K562 (cell line): Measurements from ENCODE around the gene HAPSTR1. TPM values are rescaled to one million over a fixed set of nuclear protein-coding genes. Genes with fewer than 3 reads are reported as not detected.
"Not testable (repeated sequence)": the region's sequence is repeated elsewhere in the genome, so short reads cannot be mapped to it uniquely, and the experiment has no call there.

Experiments
- CEBPG ChIP-seq, 3 experiments: fragments of 200-800 bp in 1 of 3; sonication (Bioruptor generic) in 1 of 3; sonication (generic) in 1 of 3; formaldehyde crosslinking in 1 of 3; IDR thresholded peaks in 2 of 3; conservative IDR thresholded peaks in 1 of 3; 2 replicates each; pipeline versions ENCODE4 v1.6.1 to v1.8.0; 2016 to 2022; ENCODE audit warnings: missing compliant biosample characterization in 2 of 3, missing genetic modification characterization in 2 of 3, mild to moderate bottlenecking in 1 of 3, missing genetic modification reagents in 1 of 3
- CSDE1 ChIP-seq, 2 experiments: fragments of 450-650 bp; IDR thresholded peaks; 2 replicates each; pipeline ENCODE4 v1.6.1; 2016; ENCODE audit warnings: mild to moderate bottlenecking in 1 of 2
- DDX20 ChIP-seq: fragments of 450-650 bp; IDR thresholded peaks from 2 replicates; pipeline ENCODE4 v1.6.1; 2016; ENCODE audit warnings: missing genetic modification characterization, low read depth, mild to moderate bottlenecking, missing compliant biosample characterization, moderate library complexity
- FOXM1 ChIP-seq, 2 experiments: fragments of 450-650 bp in 1 of 2; sonication (generic) in 1 of 2; formaldehyde crosslinking in 1 of 2; IDR thresholded peaks; 2 replicates each; pipeline versions ENCODE4 v1.6.1 to v1.9.0; 2017 to 2022; ENCODE audit warnings: low read depth in 2 of 2, mild to moderate bottlenecking in 2 of 2, missing genetic modification reagents in 1 of 2, moderate library complexity in 1 of 2
- HINFP ChIP-seq: fragments of 450-650 bp; conservative IDR thresholded peaks from 2 replicates; pipeline ENCODE4 v1.6.1; 2016; ENCODE audit warnings: missing genetic modification characterization, low read depth, mild to moderate bottlenecking, control low read depth, missing compliant biosample characterization
- HIVEP1 ChIP-seq: fragments of 250-450 bp; sonication (Bioruptor Pico); IDR thresholded peaks from 2 replicates; pipeline ENCODE4 v1.4.0; 2020; ENCODE audit warnings: mild to moderate bottlenecking
- ID3 ChIP-seq, 2 experiments: fragments of 250-450 bp in 1 of 2; fragments of 450-650 bp in 1 of 2; sonication (Bioruptor Pico) in 1 of 2; IDR thresholded peaks; 2 replicates each; pipeline versions ENCODE4 v1.6.1 to v1.8.0; 2016 to 2021; ENCODE audit warnings: mild to moderate bottlenecking in 2 of 2, moderate library complexity in 2 of 2, missing compliant biosample characterization in 1 of 2, missing genetic modification characterization in 1 of 2
- ILK ChIP-seq: fragments of 450-650 bp; IDR thresholded peaks from 2 replicates; pipeline ENCODE4 v1.6.1; 2016; ENCODE audit warnings: missing genetic modification characterization, low read depth, mild to moderate bottlenecking, missing compliant biosample characterization, moderate library complexity, borderline replicate concordance
- JUN ChIP-seq, 2 experiments: sonication (generic) in 1 of 2; formaldehyde crosslinking in 1 of 2; IDR thresholded peaks; 2 replicates each; pipeline versions ENCODE4 v1.6.1 to v1.8.0; 2012 to 2022; ENCODE audit warnings: borderline replicate concordance in 2 of 2, mild to moderate bottlenecking in 2 of 2, improper control_type of control experiment in 1 of 2, low read depth in 1 of 2, low read length in 1 of 2, missing genetic modification reagents in 1 of 2
- KDM5B ChIP-seq: fragments of 200-600 bp; sonication (generic); IDR thresholded peaks from 2 replicates; pipeline ENCODE4 v1.6.1; 2012; ENCODE audit warnings: low read depth, mild to moderate bottlenecking, moderate library complexity, low read length, control low read depth, inconsistent platforms; ENCODE audit not compliant: insufficient replicate concordance
- MTA3 ChIP-seq: fragments of 450-650 bp; formaldehyde crosslinking; IDR thresholded peaks from 2 replicates; pipeline ENCODE4 v1.6.1; 2017; ENCODE audit warnings: mild to moderate bottlenecking, borderline replicate concordance
- NR4A1 ChIP-seq, 2 experiments: fragments of 250-450 bp in 1 of 2; fragments of 450-650 bp in 1 of 2; sonication (Bioruptor Pico) in 1 of 2; IDR thresholded peaks; 2 replicates each; pipeline versions ENCODE4 v1.4.0 to v1.6.1; 2016 to 2020; ENCODE audit warnings: mild to moderate bottlenecking in 2 of 2, missing compliant biosample characterization in 1 of 2, missing genetic modification characterization in 1 of 2, moderate library complexity in 1 of 2
- PML ChIP-seq: IDR thresholded peaks from 2 replicates; pipeline ENCODE4 v1.6.1; 2012; ENCODE audit warnings: low read length, inconsistent platforms
- POLR2A ChIP-seq: fragments of 450-650 bp; conservative IDR thresholded peaks from 2 replicates; pipeline ENCODE4 v1.6.1; 2016
- PTRF ChIP-seq: fragments of 450-650 bp; IDR thresholded peaks from 2 replicates; pipeline ENCODE4 v1.6.1; 2016; ENCODE audit warnings: mild to moderate bottlenecking, missing genetic modification characterization, missing compliant biosample characterization
- RB1 ChIP-seq: fragments of 450-650 bp; IDR thresholded peaks from 2 replicates; pipeline ENCODE4 v1.6.1; 2017; ENCODE audit warnings: low read depth, mild to moderate bottlenecking
- SUPT5H ChIP-seq: fragments of 450-650 bp; IDR thresholded peaks from 2 replicates; pipeline ENCODE4 v1.6.1; 2016
- TRIM24 ChIP-seq, 2 experiments: fragments of 450-650 bp; IDR thresholded peaks; 2 replicates each; pipeline ENCODE4 v1.6.1; 2016
- ZKSCAN3 ChIP-seq: fragments of 250-450 bp; sonication (Bioruptor Pico); IDR thresholded peaks from 2 replicates; pipeline ENCODE4 v1.4.0; 2020
- ZNF143 ChIP-seq: sonication (generic); formaldehyde crosslinking; IDR thresholded peaks from 2 replicates; pipeline ENCODE4 v1.9.0; 2022; ENCODE audit warnings: mild to moderate bottlenecking, missing genetic modification reagents
- ZNF311 ChIP-seq: fragments of 250-450 bp; sonication (Bioruptor Pico); IDR thresholded peaks from 2 replicates; pipeline ENCODE4 v1.4.0; 2020; ENCODE audit warnings: mild to moderate bottlenecking, moderate library complexity
- ZNF431 ChIP-seq: sonication (generic); formaldehyde crosslinking; IDR thresholded peaks from 2 replicates; pipeline ENCODE4 v1.8.0; 2022; ENCODE audit warnings: mild to moderate bottlenecking, missing genetic modification reagents
- ZSCAN32 ChIP-seq: fragments of 450-650 bp; formaldehyde crosslinking; IDR thresholded peaks from 2 replicates; pipeline ENCODE4 v1.4.0; 2020; ENCODE audit warnings: mild to moderate bottlenecking, moderate library complexity
- polyA plus RNA-seq, 8 experiments: library from polyadenylated mRNA; depleted of rRNA in 4 of 8; stranded (reverse) in 5 of 8; unstranded in 3 of 8; fragments of >200 nt; fragmentation: Nextera tagmentation in 2 of 8; fragmentation: Illumina TruSeq in 1 of 8; extraction: Ambion mirVana in 2 of 8; extraction: Trizol in 1 of 8; gene quantifications; 2 replicates each; pipeline versions ENCODE4 v1.2.1 to v1.2.3, GENCODE V29; 2011 to 2014; ENCODE audit warnings: inconsistent platforms in 1 of 8, missing spikeins in 1 of 8
- total RNA-seq, 7 experiments: library from RNA; depleted of rRNA in 6 of 7; stranded (reverse); fragments of >200 nt in 6 of 7; fragmentation: Illumina TruSeq in 2 of 7; extraction: Trizol in 2 of 7; gene quantifications; 2 replicates each; pipeline versions ENCODE4 v1.2.1 to v1.2.3, GENCODE V29; 2011 to 2021; ENCODE audit warnings: low replicate concordance in 1 of 7

HAPSTR1 gene
- total and polyA plus RNA-seq, 9 of the 15 experiments (the other 6 are each of a cell fraction or from before 2014, with no cell fraction given), result 10.8 to 67.9 (median 36.5) TPM

- TF ChIP-seq CEBPG (CRISPR knock-in tag; IDR thresholded peaks at IDR 0.05) (peak; percentile 99), CEBPG (tag; conservative IDR thresholded peaks at IDR 0.05 in 1 of 2, IDR thresholded peaks at IDR 0.05 in 1 of 2) (peak; percentile 98 to 99), SUPT5H (peak; percentile 68), PML (peak; percentile 24; the same call in 1 of the 2 replicates), HIVEP1 (peak; percentile 66), FOXM1 (IDR thresholded peaks at IDR 0.05; ENCODE audit: low read depth) (peak; percentile 51; the same call in 1 of the 2 replicates), HINFP (peak; percentile 83; the same call in 1 of the 2 replicates), NR4A1 (CRISPR knock-in tag; IDR thresholded peaks at IDR 0.05) (0 out of 2 replicates have a peak, but pooled peaks have one; percentile 83), NR4A1 (tag; IDR thresholded peaks at IDR 0.05) (peak; percentile 97), ZNF143 (peak; percentile 90), ZNF311 (CRISPR knock-in tag) (peak; percentile 94), RB1 (0 out of 2 replicates have a peak, but pooled peaks have one; percentile 17), CSDE1 (IDR thresholded peaks at IDR 0.05) (peak in 1 of 2 experiments; percentile 21; a peak in 1 of 4 replicates), KDM5B (peak; percentile 52), PTRF (tag) (peak; percentile 78), ILK (tag) (0 out of 2 replicates have a peak, but pooled peaks have one; percentile 42), MTA3 (peak; percentile 95), JUN (IDR thresholded peaks at IDR 0.05; ENCODE audit: borderline replicate concordance, low read depth, low read length) (peak; percentile 76; the same call in 1 of the 2 replicates), ZKSCAN3 (CRISPR knock-in tag) (peak; percentile 6; the same call in 1 of the 2 replicates), ZNF431 (CRISPR knock-in tag) (0 out of 2 replicates have a peak, but pooled peaks have one; percentile 10), ID3 (CRISPR knock-in tag; IDR thresholded peaks at IDR 0.05) (peak; percentile 62; the same call in 1 of the 2 replicates), ID3 (tag; IDR thresholded peaks at IDR 0.05) (peak; percentile 93), POLR2A (peak; percentile 84), ZSCAN32 (CRISPR knock-in tag) (peak; percentile 93), TRIM24 (IDR thresholded peaks at IDR 0.05) (peak; percentile 85 to 92), DDX20 (tag) (peak; percentile 77)
- TF ChIP-seq FOXM1 (CRISPR knock-in tag; IDR thresholded peaks at IDR 0.05; ENCODE audit: low read depth); JUN (CRISPR knock-in tag; IDR thresholded peaks at IDR 0.05; ENCODE audit: borderline replicate concordance): not testable (repeated sequence)
These were observed 12.7 kb upstream of the HAPSTR1 start (continued) for GRCh38 chr16:9078467-9079429.
